NCI-H2196 (cell line): ENCODE results near the gene PPP1R7.

Source experiments
- DNase-seq: peaks from one replicate; lab custom pipeline; 2025; ENCODE audit not compliant: unreplicated experiment; lab: John Stamatoyannopoulos, UW

PPP1R7 gene

DNA sequence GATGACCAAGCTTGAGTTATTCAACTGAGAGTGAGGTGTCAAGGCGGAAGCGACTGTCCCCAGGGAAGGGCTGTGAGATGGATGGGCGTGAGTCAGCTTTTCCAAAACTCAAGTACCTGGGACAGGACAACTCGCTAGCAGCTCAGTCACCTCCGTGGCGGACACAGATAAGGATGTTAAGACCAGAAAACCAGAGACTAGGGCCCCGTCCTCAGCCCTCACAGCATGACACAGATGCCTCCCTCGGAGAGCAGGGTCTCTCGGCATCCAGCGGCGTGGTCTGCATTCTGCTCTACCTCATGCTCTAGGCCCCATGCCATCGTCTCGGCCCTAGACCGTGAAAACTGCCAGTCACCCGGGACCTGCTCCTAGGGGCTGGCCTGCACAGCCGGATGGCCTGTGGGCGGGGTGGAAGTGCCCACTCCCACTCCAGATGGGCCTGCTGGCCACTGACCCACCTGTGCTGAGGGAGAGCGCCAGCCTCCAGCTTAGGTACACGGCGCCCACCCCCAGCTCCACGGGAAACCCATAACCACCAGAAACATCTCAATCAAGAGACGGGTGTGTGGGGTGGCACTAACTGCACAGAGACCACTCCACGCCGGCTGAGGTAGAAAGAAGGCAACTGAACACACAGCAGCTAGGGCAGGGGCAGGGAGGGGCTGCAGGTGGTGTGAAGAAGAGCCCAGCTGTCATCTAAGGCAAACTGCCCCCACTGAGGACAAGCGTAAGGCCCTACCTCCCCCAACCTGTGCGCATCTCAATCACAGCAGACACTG lies 78.0 kb downstream of the PPP1R7 start:
- DNase-seq: no peak

DNA sequence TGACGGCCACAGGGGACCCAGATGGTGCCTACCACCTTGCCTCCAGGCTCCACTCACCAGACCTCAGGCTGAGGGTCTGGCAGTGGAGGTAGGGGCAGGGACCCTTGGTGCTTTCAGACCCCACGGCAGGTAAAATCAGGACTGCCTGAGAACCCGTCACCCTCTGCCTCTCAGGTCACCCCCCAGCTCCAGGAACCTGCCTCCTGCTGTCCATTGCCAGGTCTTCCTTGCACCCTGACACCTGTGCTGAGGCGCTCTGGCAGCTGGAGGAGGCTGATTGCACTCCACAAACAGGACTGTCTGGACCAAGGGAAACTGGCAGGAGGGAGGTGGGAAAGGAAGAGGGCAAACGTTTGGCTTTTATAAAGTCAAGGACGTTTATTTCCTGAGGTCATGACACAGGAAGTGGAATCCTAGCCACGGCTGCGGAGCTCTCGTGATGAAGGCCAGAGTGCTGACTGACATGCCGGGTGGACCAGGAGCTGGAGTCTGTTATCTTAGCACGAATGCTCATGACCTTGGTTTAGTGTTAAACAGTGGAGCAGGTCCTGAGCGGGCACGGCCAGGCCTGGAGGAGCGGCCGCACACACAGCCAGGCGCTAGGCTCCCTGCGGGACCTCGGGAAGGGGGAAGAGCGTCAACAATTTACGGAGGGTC lies 78.7 kb downstream of the PPP1R7 start:
- no peak for DNase-seq

DNA sequence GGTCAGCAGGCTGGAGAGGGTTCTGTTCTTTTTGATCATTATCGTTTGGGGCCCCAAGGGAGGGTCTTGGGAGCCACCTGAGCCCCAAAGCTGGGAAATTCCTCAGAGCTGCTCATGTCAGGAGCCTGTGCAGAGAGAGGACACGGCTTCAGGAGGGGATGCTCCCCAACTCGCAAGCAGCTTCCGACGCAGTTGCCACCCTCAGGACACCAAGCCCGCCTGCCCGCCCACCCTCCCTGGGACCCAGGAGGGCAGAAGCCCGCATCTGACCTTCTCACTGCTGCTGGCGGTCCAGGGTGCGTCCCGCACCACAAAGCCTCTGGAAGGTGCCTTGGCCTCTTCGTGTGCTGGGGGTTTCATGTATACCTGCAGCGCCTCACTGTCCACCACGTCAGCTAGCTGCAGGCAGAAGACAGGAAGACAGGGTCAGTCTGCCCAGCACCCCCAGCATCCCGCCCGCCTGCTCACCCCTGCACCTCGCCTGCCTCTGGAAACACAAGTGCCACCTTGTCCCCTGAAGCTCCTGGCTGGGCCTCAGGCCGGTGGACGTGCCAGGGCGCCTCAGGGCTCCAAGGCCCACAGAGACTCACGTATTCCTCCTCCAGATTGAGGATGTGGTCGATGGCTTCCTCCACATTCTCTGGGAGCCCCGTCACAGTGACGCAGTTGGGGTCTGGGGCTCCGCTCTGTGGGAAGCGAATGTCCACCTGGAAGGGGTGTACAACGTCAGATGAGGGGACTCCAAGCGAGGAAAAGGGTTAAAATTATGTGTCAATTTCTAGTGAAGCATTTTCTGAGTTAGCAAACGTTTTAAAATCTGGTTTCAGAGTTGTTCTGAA lies 79.5 kb downstream of the PPP1R7 start:
- DNase-seq: no peak

DNA sequence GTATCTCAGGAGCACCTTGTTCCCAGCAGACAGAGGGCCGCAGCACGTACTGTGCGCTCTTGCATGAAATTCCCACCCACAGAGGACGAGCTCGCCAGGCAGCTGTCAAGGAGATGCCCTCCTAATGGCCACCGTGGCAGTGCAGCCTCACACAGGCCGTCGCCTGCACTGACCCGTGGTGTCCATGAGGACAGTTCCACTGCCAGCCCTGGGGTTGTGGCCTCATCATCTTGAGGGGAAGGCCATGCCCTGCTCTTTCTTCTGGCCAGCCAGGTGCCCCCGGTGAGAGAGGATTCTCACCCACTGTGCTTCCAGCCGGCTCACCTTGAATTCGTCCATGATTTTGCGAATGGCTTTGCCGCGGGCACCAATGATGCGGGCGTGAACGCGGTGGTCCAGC lies 80.2 kb downstream of the PPP1R7 start:
- no peak for DNase-seq

DNA sequence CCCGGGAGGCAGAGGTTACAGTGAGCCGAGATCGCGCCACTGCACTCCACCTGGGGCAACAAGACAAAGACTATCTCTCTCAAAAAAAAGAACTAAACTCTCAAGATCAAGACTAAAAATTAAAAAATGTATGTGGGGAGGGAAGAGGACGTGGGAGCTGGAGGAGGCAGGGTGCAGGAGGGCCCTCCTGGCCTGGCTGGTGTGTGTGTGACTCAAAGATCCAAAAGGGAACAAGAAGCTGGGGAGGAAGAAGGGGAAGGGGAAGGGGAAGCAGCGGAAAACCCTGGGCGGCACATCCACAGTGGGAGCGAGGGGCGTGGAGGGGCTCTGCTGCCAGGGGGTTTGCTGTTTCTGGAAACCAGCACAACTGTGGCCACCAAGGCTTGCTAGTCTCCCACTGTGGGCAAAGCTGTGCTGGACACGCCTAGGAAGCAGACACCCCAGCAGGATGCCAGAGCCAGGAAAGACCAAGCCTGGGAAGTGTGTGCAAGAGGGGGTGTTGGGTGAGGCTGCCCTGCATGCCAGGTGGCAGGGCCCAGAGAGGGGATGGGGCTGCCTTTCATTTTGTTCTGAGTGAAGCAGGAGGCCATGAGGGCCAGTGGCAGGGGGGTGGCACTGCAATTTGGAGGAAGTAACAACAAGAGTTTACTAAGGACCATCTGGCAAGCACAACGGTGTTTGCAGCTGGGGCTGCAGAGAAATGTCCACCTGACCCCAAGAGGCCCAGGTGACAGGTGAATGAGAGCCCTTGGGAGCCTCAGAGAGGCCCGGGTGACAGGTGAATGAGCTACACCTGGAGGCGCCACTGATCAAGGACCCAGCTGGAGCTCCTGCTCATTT lies 82.7 kb downstream of the PPP1R7 start:
- peak; percentile 47 for DNase-seq
